H1 (cell line): ENCODE measurements around the gene NELL1. TPM values are rescaled to one million over a fixed set of nuclear protein-coding genes. Genes with fewer than 3 reads are reported as not detected.

Source experiments
- CTCF ChIA-PET: fragments of 300-600 bp; sonication (Branson Sonifier 250); formaldehyde crosslinking; loops from one replicate; lab custom pipeline; 2021; ENCODE audit not compliant: partially characterized antibody; lab: Charles Lee
- POLR2A ChIA-PET: fragments of 300-600 bp; sonication (Branson Sonifier 250); formaldehyde crosslinking; loops from one replicate; lab custom pipeline; 2021; ENCODE audit warnings: inconsistent platforms; ENCODE audit not compliant: partially characterized antibody; lab: Charles Lee
- DNase-seq, 2 experiments: peaks; one replicate each; pipeline versions ENCODE4 v3.0.0 to v3.0.0-alpha.2; 2010 to 2022; ENCODE audit warnings: low spot score in 2 of 2, low read depth in 1 of 2, mixed read lengths in 1 of 2
- FAIRE-seq: peaks from 2 replicates; lab custom pipeline; 2011; peaks lifted over from hg19 to GRCh38; lab: Jason Lieb, UNC
- H2AFZ ChIP-seq: 2 replicates; pipeline ENCODE4 v1.8.1; 2012; ENCODE audit warnings: low read length, inconsistent platforms
- H2AK5ac ChIP-seq: 2 replicates; pipeline ENCODE4 v1.6.1; 2013; ENCODE audit warnings: low read depth, low read length
- H2BK120ac ChIP-seq: replicated peaks from 2 replicates; pipeline ENCODE3; 2013; ENCODE audit warnings: low read depth, low read length, inconsistent platforms
- H2BK12ac ChIP-seq: 2 replicates; pipeline ENCODE4 v1.6.1; 2013; ENCODE audit warnings: low read depth, low read length
- H2BK15ac ChIP-seq: 2 replicates; pipeline ENCODE4 v1.6.1; 2013; ENCODE audit warnings: low read length
- H2BK20ac ChIP-seq: 2 replicates; pipeline ENCODE4 v1.6.1; 2013; ENCODE audit warnings: low read length
- H2BK5ac ChIP-seq: 2 replicates; pipeline ENCODE4 v1.6.1; 2013; ENCODE audit warnings: low read depth, low read length
- H3K14ac ChIP-seq: 2 replicates; pipeline ENCODE4 v1.6.1; 2013; ENCODE audit warnings: inconsistent platforms; ENCODE audit not compliant: insufficient read length
- H3K18ac ChIP-seq: 2 replicates; pipeline ENCODE4 v1.6.1; 2013; ENCODE audit warnings: low read length; ENCODE audit errors: extremely low read depth
- H3K23ac ChIP-seq: 2 replicates; pipeline ENCODE4 v1.6.1; 2013; ENCODE audit warnings: inconsistent platforms; ENCODE audit not compliant: insufficient read length
- H3K23me2 ChIP-seq: 2 replicates; pipeline ENCODE4 v1.6.1; 2013; ENCODE audit warnings: low read depth, low read length
- H3K27ac ChIP-seq: 2 replicates; pipeline ENCODE4 v1.6.1; 2011; ENCODE audit warnings: low read depth, low read length, inconsistent platforms
- H3K27me3 ChIP-seq, 4 experiments: replicated peaks in 1 of 4; 1 replicate in 1 of 4; 2 replicates in 3 of 4; pipeline versions ENCODE4 v1.6.1 to v1.8.1; 2011 to 2013; ENCODE audit warnings: low read length in 3 of 4, mild to moderate bottlenecking in 3 of 4, inconsistent platforms in 2 of 4, mixed read lengths in 2 of 4, moderate library complexity in 1 of 4; ENCODE audit not compliant: control insufficient read depth in 3 of 4, insufficient read depth in 3 of 4; ENCODE audit errors: extremely low read depth in 1 of 4
- H3K36me3 ChIP-seq, 4 experiments: 2 replicates each; pipeline versions ENCODE4 v1.6.1 to v1.8.1; 2011 to 2013; ENCODE audit warnings: mild to moderate bottlenecking in 4 of 4, low read length in 3 of 4, moderate library complexity in 2 of 4, control low read depth in 1 of 4, inconsistent platforms in 1 of 4; ENCODE audit not compliant: insufficient read depth in 4 of 4, control insufficient read depth in 2 of 4
- H3K4ac ChIP-seq: replicated peaks from 2 replicates; pipeline ENCODE3; 2013; ENCODE audit warnings: low read length, low read depth, mixed read lengths, inconsistent platforms; ENCODE audit not compliant: insufficient read length
- H3K4me1 ChIP-seq, 4 experiments: replicated peaks in 1 of 4; 1 replicate in 1 of 4; 2 replicates in 3 of 4; pipeline versions ENCODE4 v1.6.1 to v1.8.1; 2011 to 2013; ENCODE audit warnings: low read length in 3 of 4, inconsistent platforms in 2 of 4, mixed read lengths in 1 of 4; ENCODE audit not compliant: insufficient read depth in 4 of 4, control insufficient read depth in 3 of 4
- H3K4me2 ChIP-seq, 2 experiments: 2 replicates each; pipeline versions ENCODE4 v1.6.1 to v1.8.1; 2011 to 2013; ENCODE audit warnings: low read depth in 2 of 2, low read length in 2 of 2, control low read depth in 1 of 2, inconsistent platforms in 1 of 2, mild to moderate bottlenecking in 1 of 2; ENCODE audit not compliant: insufficient read depth in 1 of 2
- H3K4me3 ChIP-seq, 4 experiments: fragments of 200-600, 300-600 bp in 1 of 4; sonication (generic), shearing (Covaris generic), sonication (Bioruptor Twin) in 1 of 4; 2 replicates each; pipeline versions ENCODE4 v1.5.1 to v1.8.1; 2011 to 2016; ENCODE audit warnings: low read length in 4 of 4, low read depth in 3 of 4, control low read depth in 2 of 4, inconsistent platforms in 2 of 4, mild to moderate bottlenecking in 2 of 4, mixed read lengths in 1 of 4, moderate library complexity in 1 of 4; ENCODE audit not compliant: insufficient read depth in 2 of 4; ENCODE audit errors: extremely low read depth in 1 of 4
- H3K56ac ChIP-seq: replicated peaks from 2 replicates; pipeline ENCODE3; 2013; ENCODE audit warnings: low read depth, mild to moderate bottlenecking, mixed read lengths, low read length, inconsistent platforms; ENCODE audit not compliant: insufficient read length
- H3K79me1 ChIP-seq: 2 replicates; pipeline ENCODE4 v1.6.1; 2013; ENCODE audit warnings: low read depth, low read length, control low read depth
- H3K79me2 ChIP-seq, 2 experiments: 2 replicates each; pipeline versions ENCODE4 v1.6.1 to v1.8.1; 2012 to 2013; ENCODE audit warnings: low read length in 2 of 2, mild to moderate bottlenecking in 2 of 2, inconsistent platforms in 1 of 2; ENCODE audit not compliant: insufficient read depth in 2 of 2, control insufficient read depth in 1 of 2
- H3K9ac ChIP-seq, 4 experiments: replicated peaks in 1 of 4; 1 replicate in 1 of 4; 2 replicates in 3 of 4; pipeline versions ENCODE4 v1.6.1 to v1.8.1; 2011 to 2013; ENCODE audit warnings: low read depth in 3 of 4, low read length in 3 of 4, control low read depth in 2 of 4, mild to moderate bottlenecking in 2 of 4, moderate library complexity in 2 of 4, inconsistent platforms in 1 of 4; ENCODE audit errors: extremely low read depth in 1 of 4
- H3K9me3 ChIP-seq, 2 experiments: 2 replicates each; pipeline versions ENCODE4 v1.6.1 to v1.8.1; 2012 to 2013; ENCODE audit warnings: mild to moderate bottlenecking in 2 of 2, moderate library complexity in 2 of 2, control low read depth in 1 of 2, inconsistent platforms in 1 of 2, low read depth in 1 of 2, low read length in 1 of 2, mixed read lengths in 1 of 2; ENCODE audit not compliant: insufficient read depth in 2 of 2
- H4K20me1 ChIP-seq, 2 experiments: replicated peaks in 1 of 2; 2 replicates each; pipeline versions ENCODE3 to v1.8.1; 2011 to 2013; ENCODE audit warnings: inconsistent platforms in 2 of 2, low read length in 2 of 2, mild to moderate bottlenecking in 1 of 2; ENCODE audit not compliant: insufficient read depth in 2 of 2, control insufficient read depth in 1 of 2
- H4K5ac ChIP-seq: 2 replicates; pipeline ENCODE4 v1.6.1; 2013; ENCODE audit warnings: low read length, low read depth, mixed read lengths, inconsistent platforms; ENCODE audit not compliant: insufficient read length
- H4K8ac ChIP-seq: 2 replicates; pipeline ENCODE4 v1.8.0; 2013; ENCODE audit warnings: mild to moderate bottlenecking, moderate library complexity, low read length, inconsistent platforms; ENCODE audit not compliant: insufficient read depth; ENCODE audit errors: extremely low read depth
- H4K91ac ChIP-seq: replicated peaks from 2 replicates; pipeline ENCODE3; 2013; ENCODE audit warnings: low read length, mixed read lengths, inconsistent platforms; ENCODE audit not compliant: insufficient read length
- FOSL1 ChIP-seq: IDR thresholded peaks from 2 replicates; pipeline ENCODE4 v1.6.1; 2011; ENCODE audit warnings: mild to moderate bottlenecking, low read depth, low read length, moderate library complexity; ENCODE audit not compliant: insufficient read depth
- NANOG ChIP-seq: IDR thresholded peaks from 2 replicates; pipeline ENCODE4 v1.6.1; 2011; ENCODE audit warnings: low read length, low read depth, mild to moderate bottlenecking, inconsistent platforms; ENCODE audit not compliant: insufficient read depth, poor library complexity, severe bottlenecking
- RAD21 ChIP-seq, 2 experiments: IDR thresholded peaks in 1 of 2; conservative IDR thresholded peaks in 1 of 2; 2 replicates each; pipeline ENCODE4 v1.6.1; 2011; ENCODE audit warnings: low read depth in 2 of 2, low read length in 2 of 2, improper control_type of control experiment in 1 of 2, inconsistent platforms in 1 of 2, mild to moderate bottlenecking in 1 of 2, moderate library complexity in 1 of 2
- RFX5 ChIP-seq: IDR thresholded peaks from 2 replicates; pipeline ENCODE4 v1.6.1; 2011; ENCODE audit warnings: low read depth, low read length, improper control_type of control experiment, borderline replicate concordance
- SIRT6 ChIP-seq: IDR thresholded peaks from one replicate; pipeline ENCODE4 v1.7.1; 2012; ENCODE audit warnings: low read length, inconsistent platforms
- SUZ12 ChIP-seq: fragments of 200-600 bp; sonication (generic); IDR thresholded peaks from 2 replicates; pipeline ENCODE4 v1.6.1; 2012; ENCODE audit warnings: mild to moderate bottlenecking, inconsistent platforms, low read length, moderate library complexity, mixed read lengths
- TAF7 ChIP-seq: optimal IDR thresholded peaks from 2 replicates; pipeline ENCODE3; 2011; ENCODE audit warnings: low read depth, mild to moderate bottlenecking, inconsistent platforms, low read length, moderate library complexity, borderline replicate concordance
- YY1 ChIP-seq: IDR thresholded peaks from 2 replicates; pipeline ENCODE4 v1.6.1; 2011; ENCODE audit warnings: low read depth, mild to moderate bottlenecking, low read length
- WGBS, 2 experiments: shearing (Covaris generic) in 1 of 2; methylation state at CpG; one replicate each; pipeline versions ENCODE4 v1.1.6 to v1.1.7; 2013 to 2015; ENCODE audit warnings: low lambda C conversion rate in 2 of 2, mixed read lengths in 2 of 2, inconsistent platforms in 1 of 2, low coverage in 1 of 2, missing lambda C conversion rate in 1 of 2; ENCODE audit not compliant: insufficient replicate concordance in 2 of 2, insufficient coverage in 1 of 2, insufficient read length in 1 of 2; ENCODE audit errors: extremely low coverage in 1 of 2, missing lambda C conversion rate in 1 of 2; 5-methylcytosine and 5-hydroxymethylcytosine counted together
- polyA plus RNA-seq, 7 experiments: library from polyadenylated mRNA; depleted of rRNA in 3 of 7; stranded (reverse) in 5 of 7; unstranded in 2 of 7; fragments of >200 nt in 5 of 7; fragments of 200-250 nt in 2 of 7; gene quantifications; 1 replicate in 5 of 7; 2 replicates in 1 of 7; 4 replicates in 1 of 7; pipeline versions ENCODE4 v1.2.1 to v1.2.3, GENCODE V29; 2011 to 2013; ENCODE audit warnings: missing spikeins in 2 of 7, mixed read lengths in 2 of 7
- total RNA-seq: library from RNA; stranded (reverse); fragmentation: NEBNext Ultra II Directional; extraction: Animal tissue kit (Norgen Biotek cat#: 25700); gene quantifications from 2 replicates; pipeline ENCODE4 v1.2.1, GENCODE V29; 2021

The NELL1 gene
- total and polyA plus RNA-seq, 2 of the 8 experiments (the other 6 are each of a cell fraction or from before 2014, with no cell fraction given), result 0.21 TPM; not detected in 1

DNA sequence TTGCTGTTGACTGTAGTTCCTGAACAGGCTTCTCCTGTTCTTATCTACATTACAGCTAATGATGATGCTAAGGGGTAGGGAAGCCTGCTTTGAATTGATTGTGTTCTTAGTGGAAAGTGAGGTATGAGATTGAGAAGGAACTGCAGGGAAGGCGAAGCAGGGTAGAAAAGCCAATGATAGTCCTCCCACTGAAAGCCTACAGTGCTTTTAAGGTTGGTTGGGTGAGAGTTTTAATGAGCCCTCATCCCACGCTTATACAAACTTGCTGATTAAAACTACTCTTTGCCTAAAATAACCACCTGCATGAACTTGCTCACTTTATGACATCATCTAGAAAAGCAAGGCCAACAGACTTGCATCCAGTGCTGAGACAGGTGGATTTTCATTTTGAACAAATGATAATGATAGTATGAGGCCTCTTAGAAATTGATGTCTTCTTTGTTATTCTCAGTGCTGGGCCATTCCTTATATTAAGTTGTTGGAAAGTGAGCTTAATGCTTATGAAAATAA is 891.1 kb downstream of the NELL1 start:
- Histone ChIP-seq H4K5ac (no peak overlapping the region), H2AFZ (no peak overlapping the region), H2BK12ac (no peak overlapping the region), H3K27ac (no peak overlapping the region; the same call in 1 of the 2 replicates), H3K23ac (no peak overlapping the region), H3K79me2 (no peaks in the 10 kb centered on the region), H2BK120ac (no peak overlapping the region), H3K18ac (no peak overlapping the region), H3K27me3 (no peaks in the 10 kb centered on the region), H3K23me2 (no peaks in the 10 kb centered on the region), H2BK15ac (no peak overlapping the region), H3K56ac (no peak overlapping the region), H2BK20ac (no peak overlapping the region), H4K91ac (no peak overlapping the region), H4K8ac (no peak overlapping the region), H2AK5ac (no peak overlapping the region), H3K36me3 (no peaks in the 10 kb centered on the region), H2BK5ac (no peak overlapping the region), H3K4me3 (no peak overlapping the region), H3K4me2 (no peak overlapping the region), H3K9me3 (no peaks in the 10 kb centered on the region), H3K79me1 (no peaks in the 10 kb centered on the region), H4K20me1 (no peaks in the 10 kb centered on the region), H3K4ac (no peak overlapping the region), H3K9ac (no peak overlapping the region), H3K4me1 (no peaks in the 10 kb centered on the region; a peak in 1 of 7 replicates), H3K14ac (no peak overlapping the region)
- 87% methylated on average over 2 of the region's 2 CpGs; no CpG with 5 or more reads in 1 of the 2 experiments for WGBS, 2 experiments
- ChIA-PET POLR2A (no interaction called here), CTCF (interaction anchor here (1.2 kb wide), 1 partner anchor 17 kb away, joined by 3 read pairs; no protein-coding TSS in a partner anchor)
- DNase-seq, result no peak
- no peak for FAIRE-seq
- TF ChIP-seq SUZ12 (no peak), RAD21 (IDR thresholded peaks at IDR 0.05 in 1 of 2, conservative IDR thresholded peaks at IDR 0.05 in 1 of 2; ENCODE audit: low read depth in 2 of 2, low read length in 2 of 2) (no peak), SIRT6 (no peak), FOSL1 (no peak), RFX5 (no peak), NANOG (no peak), TAF7 (no peak), YY1 (no peak)
